ENCODE data around the gene ZNF511.

The ZNF511 gene

DNA sequence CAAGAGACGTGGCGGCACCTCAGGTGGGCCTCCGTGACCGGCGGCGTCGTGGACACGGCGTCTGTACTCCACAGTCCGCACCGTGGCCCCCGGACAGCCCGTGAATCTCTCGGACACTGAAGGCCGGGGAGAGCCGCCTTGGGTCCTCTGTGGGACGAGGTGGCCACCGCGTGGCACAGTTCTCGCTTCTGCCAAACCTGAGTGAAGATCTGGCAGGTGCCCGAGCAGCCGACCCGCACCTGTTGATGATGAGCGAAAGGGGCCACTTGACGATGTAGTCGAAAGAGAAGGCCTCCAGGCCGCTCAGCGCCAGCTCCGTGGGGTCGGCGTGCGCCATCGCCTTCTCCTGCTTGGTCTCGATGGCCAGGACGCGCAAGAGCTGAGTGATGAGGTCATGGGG is 23.5 kb upstream of the ZNF511 start:
- no peaks in the 10 kb centered on the region for H3K9me3 ChIP-seq (ENCODE audit: insufficient read depth, low read length)
- no peak overlapping the region for H3K27ac ChIP-seq (ENCODE audit: low read depth, low read length)
- no peaks in the 10 kb centered on the region for H4K20me1 ChIP-seq (ENCODE audit: low read depth, low read length)
- TF ChIP-seq, protein P1, sequence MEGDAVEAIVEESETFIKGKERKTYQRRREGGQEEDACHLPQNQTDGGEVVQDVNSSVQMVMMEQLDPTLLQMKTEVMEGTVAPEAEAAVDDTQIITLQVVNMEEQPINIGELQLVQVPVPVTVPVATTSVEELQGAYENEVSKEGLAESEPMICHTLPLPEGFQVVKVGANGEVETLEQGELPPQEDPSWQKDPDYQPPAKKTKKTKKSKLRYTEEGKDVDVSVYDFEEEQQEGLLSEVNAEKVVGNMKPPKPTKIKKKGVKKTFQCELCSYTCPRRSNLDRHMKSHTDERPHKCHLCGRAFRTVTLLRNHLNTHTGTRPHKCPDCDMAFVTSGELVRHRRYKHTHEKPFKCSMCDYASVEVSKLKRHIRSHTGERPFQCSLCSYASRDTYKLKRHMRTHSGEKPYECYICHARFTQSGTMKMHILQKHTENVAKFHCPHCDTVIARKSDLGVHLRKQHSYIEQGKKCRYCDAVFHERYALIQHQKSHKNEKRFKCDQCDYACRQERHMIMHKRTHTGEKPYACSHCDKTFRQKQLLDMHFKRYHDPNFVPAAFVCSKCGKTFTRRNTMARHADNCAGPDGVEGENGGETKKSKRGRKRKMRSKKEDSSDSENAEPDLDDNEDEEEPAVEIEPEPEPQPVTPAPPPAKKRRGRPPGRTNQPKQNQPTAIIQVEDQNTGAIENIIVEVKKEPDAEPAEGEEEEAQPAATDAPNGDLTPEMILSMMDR (IDR thresholded peaks at IDR 0.05; ENCODE audit: insufficient read depth, low read length, poor library complexity, severe bottlenecking) = no peak
- TF ChIP-seq EZH2phosphoT487 (conservative IDR thresholded peaks at IDR 0.05; ENCODE audit: low read length) = no peak
- H3K4me2 ChIP-seq (ENCODE audit: low read depth, low read length, poor library complexity, severe bottlenecking) = no peak overlapping the region
- no peaks in the 10 kb centered on the region for H3K36me3 ChIP-seq (ENCODE audit: low read length)
- H3K9ac ChIP-seq (ENCODE audit: low read length) = no peak overlapping the region
- no peaks in the 10 kb centered on the region for H3F3A ChIP-seq (ENCODE audit: insufficient read depth)
- H2AFZ ChIP-seq (ENCODE audit: low read depth, low read length, severe bottlenecking) = no peak overlapping the region
- no peaks in the 10 kb centered on the region for H3K79me2 ChIP-seq (ENCODE audit: insufficient read depth, low read length)
- H3K9me2 ChIP-seq (replicated peaks; ENCODE audit: insufficient read depth, low read length) = no peaks in the 10 kb centered on the region
- H3K4me3 ChIP-seq (ENCODE audit: insufficient read depth, low read length, poor library complexity, severe bottlenecking) = no peak overlapping the region
- no peaks in the 10 kb centered on the region for H3K27me3 ChIP-seq (ENCODE audit: low read length)

DNA sequence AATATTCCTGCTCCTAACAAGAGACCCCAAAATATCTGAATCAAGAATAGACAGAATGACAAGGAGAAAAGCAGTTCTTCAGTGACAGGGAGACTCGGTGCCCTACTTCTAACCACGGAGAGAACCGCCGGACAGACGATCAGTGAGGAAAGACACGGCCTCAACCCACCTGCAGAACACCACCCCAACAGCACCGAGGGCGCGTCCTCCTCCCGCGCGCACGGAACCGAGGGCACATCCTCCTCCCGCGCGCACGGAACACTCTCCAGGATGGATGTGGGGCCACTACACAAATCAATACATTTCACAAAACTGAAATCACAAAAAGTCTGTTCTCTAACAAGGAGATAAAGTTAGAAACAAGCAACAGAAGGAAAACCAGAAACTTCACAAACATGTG is 22.3 kb upstream of the ZNF511 start:
- Histone ChIP-seq H3K9ac (ENCODE audit: low read length) (no peak overlapping the region), H3K27me3 (ENCODE audit: low read length) (no peaks in the 10 kb centered on the region), H2AFZ (ENCODE audit: low read depth, low read length, severe bottlenecking) (no peak overlapping the region), H3K79me2 (ENCODE audit: insufficient read depth, low read length) (no peaks in the 10 kb centered on the region), H4K20me1 (ENCODE audit: low read depth, low read length) (no peaks in the 10 kb centered on the region), H3K27ac (ENCODE audit: low read depth, low read length) (no peak overlapping the region), H3K4me2 (ENCODE audit: low read depth, low read length, poor library complexity, severe bottlenecking) (no peak overlapping the region), H3F3A (ENCODE audit: insufficient read depth) (no peaks in the 10 kb centered on the region), H3K9me3 (ENCODE audit: insufficient read depth, low read length) (no peaks in the 10 kb centered on the region), H3K36me3 (ENCODE audit: low read length) (no peaks in the 10 kb centered on the region), H3K9me2 (replicated peaks; ENCODE audit: insufficient read depth, low read length) (no peaks in the 10 kb centered on the region), H3K4me3 (ENCODE audit: insufficient read depth, low read length, poor library complexity, severe bottlenecking) (no peak overlapping the region)
- no peak for TF ChIP-seq EZH2phosphoT487 (conservative IDR thresholded peaks at IDR 0.05; ENCODE audit: low read length)

DNA sequence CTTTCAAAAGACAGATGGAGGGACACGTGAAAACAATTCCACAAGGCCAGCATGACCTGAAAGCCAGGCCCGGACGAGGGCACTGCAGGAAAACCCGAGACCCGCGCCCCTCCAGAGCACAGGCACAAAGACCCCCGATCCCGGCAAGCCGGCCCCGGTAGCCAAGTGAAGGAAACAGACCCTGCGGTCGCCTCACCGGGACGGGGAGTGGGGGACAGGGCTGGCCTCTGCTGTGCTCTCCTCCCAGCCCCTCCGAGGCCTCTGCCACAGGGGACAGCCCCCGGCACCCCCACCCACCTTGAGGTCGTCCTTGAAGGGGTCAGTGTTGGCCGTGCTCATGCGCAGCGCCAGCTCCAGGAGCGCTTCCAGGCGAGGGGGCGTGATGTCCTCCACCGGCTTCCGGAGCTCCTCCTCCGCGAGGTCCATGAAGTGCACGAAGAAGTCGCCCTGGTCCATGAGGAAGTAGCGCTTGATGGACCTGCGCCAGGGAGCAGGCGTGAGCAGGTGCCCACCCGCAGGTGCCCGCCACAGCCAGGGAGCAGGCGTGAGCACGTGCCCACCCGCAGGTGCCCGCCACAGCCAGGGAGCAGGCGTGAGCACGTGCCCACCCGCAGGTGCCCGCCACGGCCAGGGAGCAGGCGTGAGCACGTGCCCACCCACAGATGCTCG is 20.7 kb upstream of the ZNF511 start:
- Histone ChIP-seq H3K27me3 (ENCODE audit: low read length) (no peaks in the 10 kb centered on the region), H3K9me2 (replicated peaks; ENCODE audit: insufficient read depth, low read length) (no peaks in the 10 kb centered on the region), H3K4me3 (ENCODE audit: insufficient read depth, low read length, poor library complexity, severe bottlenecking) (no peak overlapping the region), H3K9ac (ENCODE audit: low read length) (no peak overlapping the region), H3K4me2 (ENCODE audit: low read depth, low read length, poor library complexity, severe bottlenecking) (no peak overlapping the region), H3K9me3 (ENCODE audit: insufficient read depth, low read length) (no peaks in the 10 kb centered on the region), H3F3A (ENCODE audit: insufficient read depth) (no peaks in the 10 kb centered on the region), H4K20me1 (ENCODE audit: low read depth, low read length) (no peaks in the 10 kb centered on the region), H3K36me3 (ENCODE audit: low read length) (no peaks in the 10 kb centered on the region), H3K79me2 (ENCODE audit: insufficient read depth, low read length) (no peaks in the 10 kb centered on the region), H2AFZ (ENCODE audit: low read depth, low read length, severe bottlenecking) (no peak overlapping the region), H3K27ac (ENCODE audit: low read depth, low read length) (no peak overlapping the region)
- TF ChIP-seq, protein P1 (IDR thresholded peaks at IDR 0.05; ENCODE audit: insufficient read depth, low read length, poor library complexity, severe bottlenecking) = no peak

DNA sequence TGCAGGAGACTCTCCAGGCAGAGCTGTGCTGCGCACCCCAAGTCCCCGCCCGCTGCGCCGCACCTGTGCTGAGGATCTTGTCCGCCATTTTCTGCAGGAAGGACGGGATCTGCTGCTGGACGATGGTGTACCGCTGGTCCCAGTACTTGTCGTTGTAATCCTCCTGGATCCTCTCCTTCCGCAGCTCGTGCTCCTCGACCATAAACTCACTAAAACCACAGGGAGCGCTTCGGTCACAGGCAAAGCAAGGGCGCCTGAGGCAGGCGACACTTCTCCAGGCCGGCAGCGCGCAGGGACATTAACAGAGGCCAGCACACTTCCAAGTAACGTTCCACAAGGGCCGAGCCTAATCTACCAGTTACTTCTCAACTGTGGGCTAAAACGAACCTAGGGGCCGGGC is 19.0 kb upstream of the ZNF511 start:
- Histone ChIP-seq H3K9ac (ENCODE audit: low read length) (no peak overlapping the region), H3K27ac (ENCODE audit: low read depth, low read length) (no peak overlapping the region), H4K20me1 (ENCODE audit: low read depth, low read length) (no peaks in the 10 kb centered on the region), H3K79me2 (ENCODE audit: insufficient read depth, low read length) (no peaks in the 10 kb centered on the region), H3K4me3 (ENCODE audit: insufficient read depth, low read length, poor library complexity, severe bottlenecking) (no peak overlapping the region), H2AFZ (ENCODE audit: low read depth, low read length, severe bottlenecking) (no peak overlapping the region), H3K9me2 (replicated peaks; ENCODE audit: insufficient read depth, low read length) (no peaks in the 10 kb centered on the region), H3K36me3 (ENCODE audit: low read length) (no peaks in the 10 kb centered on the region), H3F3A (ENCODE audit: insufficient read depth) (no peaks in the 10 kb centered on the region), H3K4me2 (ENCODE audit: low read depth, low read length, poor library complexity, severe bottlenecking) (no peak overlapping the region), H3K27me3 (ENCODE audit: low read length) (no peaks in the 10 kb centered on the region), H3K9me3 (ENCODE audit: insufficient read depth, low read length) (no peaks in the 10 kb centered on the region)
- TF ChIP-seq EZH2phosphoT487 (conservative IDR thresholded peaks at IDR 0.05; ENCODE audit: low read length) = no peak
- TF ChIP-seq, protein P1 (IDR thresholded peaks at IDR 0.05; ENCODE audit: insufficient read depth, low read length, poor library complexity, severe bottlenecking) = no peak

All from SU-DHL-6 (cell line).